Vein endothelial cell (primary cell): Measurements from ENCODE around the gene CLCC1. TPM values are rescaled to one million over a fixed set of nuclear protein-coding genes. Genes with fewer than 3 reads are reported as not detected.

Experiments
- small RNA-seq: library from RNA; depleted of rRNA; stranded (forward); fragments of <200 nt; gene quantifications from one replicate; pipeline ENCODE3, GENCODE V24; 2012
- total RNA-seq: library from RNA; depleted of rRNA; stranded (reverse); fragments of >200 nt; gene quantifications from 2 replicates; pipeline ENCODE4 v1.2.3, GENCODE V29; 2012

The CLCC1 gene, protein sequence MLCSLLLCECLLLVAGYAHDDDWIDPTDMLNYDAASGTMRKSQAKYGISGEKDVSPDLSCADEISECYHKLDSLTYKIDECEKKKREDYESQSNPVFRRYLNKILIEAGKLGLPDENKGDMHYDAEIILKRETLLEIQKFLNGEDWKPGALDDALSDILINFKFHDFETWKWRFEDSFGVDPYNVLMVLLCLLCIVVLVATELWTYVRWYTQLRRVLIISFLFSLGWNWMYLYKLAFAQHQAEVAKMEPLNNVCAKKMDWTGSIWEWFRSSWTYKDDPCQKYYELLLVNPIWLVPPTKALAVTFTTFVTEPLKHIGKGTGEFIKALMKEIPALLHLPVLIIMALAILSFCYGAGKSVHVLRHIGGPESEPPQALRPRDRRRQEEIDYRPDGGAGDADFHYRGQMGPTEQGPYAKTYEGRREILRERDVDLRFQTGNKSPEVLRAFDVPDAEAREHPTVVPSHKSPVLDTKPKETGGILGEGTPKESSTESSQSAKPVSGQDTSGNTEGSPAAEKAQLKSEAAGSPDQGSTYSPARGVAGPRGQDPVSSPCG
- total RNA-seq = 24.5 and 30.3 TPM in 2 replicates

GRCh38 chr1:108963052-108963686 lies at the start of gene CLCC1:
TSS of gene CLCC1 (minus strand) at chr1:108963484. CDS start at chr1:108950437, 13,047 bp downstream.

Small RNAs within 50 kb of the gene (small RNA-seq; reads per million reads assigned to genes)
- gene BX679664.2 = not detected

Other genes with a start within 250 kb of the CLCC1 start
- gene STXBP3, start 216.8 kb downstream of the CLCC1 start, total RNA-seq = 41.8 and 58.6 TPM in 2 replicates
- not detected in 2 replicates for gene AKNAD1, start 106.4 kb downstream of the CLCC1 start, total RNA-seq
- gene GPSM2, start 86.5 kb downstream of the CLCC1 start, total RNA-seq = 8.5 and 13.0 TPM in 2 replicates
- 23.8 and 32.9 TPM in 2 replicates for gene WDR47, start 78.6 kb upstream of the CLCC1 start, total RNA-seq
- gene TAF13, start 112.5 kb upstream of the CLCC1 start, total RNA-seq = 53.2 and 95.3 TPM in 2 replicates
- 15.6 and 17.6 TPM in 2 replicates for gene TMEM167B, start 127.3 kb upstream of the CLCC1 start, total RNA-seq
- gene ELAPOR1, start 150.6 kb upstream of the CLCC1 start, total RNA-seq = 0.65 and 0.86 TPM in 2 replicates